Activated CD4-positive, alpha-beta memory T cell treated with anti-CD3 and anti-CD28 coated beads for 36 hours (primary cell): ENCODE measurements around the gene DUXA. TPM values are rescaled to one million over a fixed set of nuclear protein-coding genes. Genes with fewer than 3 reads are reported as not detected.

Experiments used
- total RNA-seq, 2 experiments: library from RNA; stranded (reverse); gene quantifications; one replicate each; pipeline ENCODE4 v1.2.3, GENCODE V29; 2021

Gene DUXA
- total RNA-seq, 2 experiments from 2014 or later, result not detected

Other genes with a start within 250 kb of the DUXA start
- not detected for gene USP29, start 47.5 kb downstream of the DUXA start, total RNA-seq
- not detected for gene ZIM3, start 22.3 kb downstream of the DUXA start, total RNA-seq
- 10 to 100 TPM; 18.9 to 20.4 TPM for gene ZNF264, start 24.0 kb upstream of the DUXA start, total RNA-seq
- under 1 TPM; 0.81 to 0.97 TPM for gene AURKC, start 63.5 kb upstream of the DUXA start, total RNA-seq
- gene ZNF805, start 73.1 kb upstream of the DUXA start, total RNA-seq, result 1 to 10 TPM; 6.9 to 7.0 TPM
- gene ZNF460, start 113.0 kb upstream of the DUXA start, total RNA-seq, result 10 to 100 TPM; 45.5 to 45.8 TPM
- gene ZNF543, start 153.0 kb upstream of the DUXA start, total RNA-seq, result 1 to 10 TPM; 4.0 to 4.3 TPM
- 1 to 10 TPM; 3.8 to 4.0 TPM for gene ZNF304, start 183.8 kb upstream of the DUXA start, total RNA-seq
- gene TRAPPC2B, start 196.1 kb upstream of the DUXA start, total RNA-seq, result 1 to 10 TPM; 3.3 to 3.9 TPM
- gene ZNF547, start 196.1 kb upstream of the DUXA start, total RNA-seq, result 1 to 10 TPM; 1.0 to 1.4 TPM
- gene ZNF548, start 222.4 kb upstream of the DUXA start, total RNA-seq, result 10 to 100 TPM; 12.0 to 12.1 TPM
- 1 to 10 TPM; 4.2 to 5.0 TPM for gene ZNF17, start 243.7 kb upstream of the DUXA start, total RNA-seq